Neural cell (in vitro differentiated cells): ENCODE measurements around the gene NGEF. TPM values are rescaled to one million over a fixed set of nuclear protein-coding genes. Genes with fewer than 3 reads are reported as not detected.

Experiments
- H2AFZ ChIP-seq: fragments of 200-600, 300-800 bp; sonication (generic), shearing (Covaris generic); 2 replicates; pipeline ENCODE4 v1.6.0; 2014; ENCODE audit warnings: low read depth, mild to moderate bottlenecking, antibody characterized with exemption, low read length, moderate library complexity
- H3F3A ChIP-seq: fragments of 200-600 bp; shearing (Covaris generic); 2 replicates; pipeline ENCODE4 v1.6.1; 2016; ENCODE audit warnings: mild to moderate bottlenecking, moderate library complexity, mixed read lengths, antibody characterized with exemption, low read length; ENCODE audit not compliant: insufficient read depth, poor library complexity, severe bottlenecking
- H3K27ac ChIP-seq: fragments of 200-600, 300-800 bp; sonication (generic), shearing (Covaris generic); 2 replicates; pipeline ENCODE4 v1.5.1; 2014; ENCODE audit warnings: mild to moderate bottlenecking, low read length, moderate library complexity
- H3K27me3 ChIP-seq: fragments of 300-800, 200-600 bp; sonication (generic), shearing (Covaris generic); 2 replicates; pipeline ENCODE4 v1.6.0; 2014; ENCODE audit warnings: mild to moderate bottlenecking, low read depth, low read length, moderate library complexity; ENCODE audit not compliant: insufficient read depth
- H3K36me3 ChIP-seq: fragments of 300-800, 200-600 bp; sonication (generic), shearing (Covaris generic); 2 replicates; pipeline ENCODE4 v1.5.1; 2014; ENCODE audit warnings: mild to moderate bottlenecking, antibody characterized with exemption, low read length, moderate library complexity; ENCODE audit not compliant: insufficient read depth
- H3K4me2 ChIP-seq: fragments of 300-800, 200-600 bp; sonication (generic), shearing (Covaris generic); 2 replicates; pipeline ENCODE4 v1.6.0; 2014; ENCODE audit warnings: mild to moderate bottlenecking, low read length
- H3K4me3 ChIP-seq: fragments of 300-800, 200-600 bp; sonication (generic), shearing (Covaris generic); 2 replicates; pipeline ENCODE4 v1.5.1; 2014; ENCODE audit warnings: mild to moderate bottlenecking, low read length, moderate library complexity
- H3K79me2 ChIP-seq: fragments of 200-600 bp; shearing (Covaris generic); replicated peaks from 2 replicates; pipeline ENCODE4 v1.6.0; 2014; ENCODE audit warnings: mild to moderate bottlenecking, low read length, moderate library complexity; ENCODE audit not compliant: insufficient read depth
- H3K9ac ChIP-seq: fragments of 300-800, 200-600 bp; sonication (generic), shearing (Covaris generic); 2 replicates; pipeline ENCODE4 v1.6.1; 2016; ENCODE audit warnings: mild to moderate bottlenecking, low read length, mixed read lengths
- H3K9me2 ChIP-seq: fragments of 200-600 bp; shearing (Covaris generic); 2 replicates; pipeline ENCODE4 v1.6.1; 2016; ENCODE audit warnings: mild to moderate bottlenecking, low read length, mixed read lengths; ENCODE audit not compliant: insufficient read depth
- H3K9me3 ChIP-seq: fragments of 200-600, 300-800 bp; sonication (generic), shearing (Covaris generic); 2 replicates; pipeline ENCODE4 v1.6.1; 2016; ENCODE audit warnings: mild to moderate bottlenecking, mixed run types, low read length, moderate library complexity, mixed read lengths
- H4K20me1 ChIP-seq: fragments of 200-600 bp; shearing (Covaris generic); 2 replicates; pipeline ENCODE4 v1.6.1; 2016; ENCODE audit warnings: mild to moderate bottlenecking, mixed run types; ENCODE audit not compliant: insufficient read depth
- CTCF ChIP-seq: fragments of 450-650 bp; IDR thresholded peaks from 2 replicates; pipeline ENCODE4 v1.5.1; 2014; ENCODE audit warnings: antibody characterized with exemption, mild to moderate bottlenecking, moderate library complexity; ENCODE audit not compliant: poor library complexity, severe bottlenecking
- EP300 ChIP-seq: fragments of 450-650 bp; conservative IDR thresholded peaks from 2 replicates; pipeline ENCODE4 v1.6.1; 2014; ENCODE audit warnings: antibody characterized with exemption, mild to moderate bottlenecking, moderate library complexity; ENCODE audit not compliant: poor library complexity, severe bottlenecking
- EZH2 ChIP-seq: fragments of 200-600, 300-800 bp; shearing (Covaris generic), sonication (generic); IDR thresholded peaks from 2 replicates; pipeline ENCODE4 v1.6.1; 2014; ENCODE audit warnings: antibody characterized with exemption, low read length, borderline replicate concordance, mild to moderate bottlenecking; ENCODE audit not compliant: insufficient read depth, poor library complexity, severe bottlenecking
- MXI1 ChIP-seq: fragments of 450-650 bp; conservative IDR thresholded peaks from 2 replicates; pipeline ENCODE4 v1.6.1; 2014; ENCODE audit warnings: antibody characterized with exemption, mild to moderate bottlenecking; ENCODE audit not compliant: poor library complexity, severe bottlenecking
- POLR2AphosphoS5 ChIP-seq: IDR thresholded peaks from 2 replicates; pipeline ENCODE4 v1.6.1; 2012
- RAD21 ChIP-seq: fragments of 450-650 bp; conservative IDR thresholded peaks from 2 replicates; pipeline ENCODE4 v1.6.1; 2014; ENCODE audit warnings: antibody characterized with exemption, mild to moderate bottlenecking, moderate library complexity
- REST ChIP-seq: IDR thresholded peaks from 2 replicates; pipeline ENCODE4 v1.6.1; 2012; ENCODE audit warnings: borderline replicate concordance
- SMC3 ChIP-seq: fragments of 450-650 bp; conservative IDR thresholded peaks from 2 replicates; pipeline ENCODE4 v1.6.1; 2014; ENCODE audit warnings: antibody characterized with exemption, mild to moderate bottlenecking, moderate library complexity; ENCODE audit not compliant: poor library complexity
- TAF1 ChIP-seq: IDR thresholded peaks from 2 replicates; pipeline ENCODE4 v1.6.1; 2012; ENCODE audit warnings: low read depth
- polyA plus RNA-seq: library from polyadenylated mRNA; depleted of rRNA; stranded (reverse); fragments of >200 nt; gene quantifications from 2 replicates; pipeline ENCODE4 v1.2.3, GENCODE V29; 2014

The NGEF gene
- polyA plus RNA-seq, 1 donor from 2014 or later = 5.2 TPM

GRCh38 chr2:232898592-232899543 is 114.2 kb downstream of the NGEF start:
- H3K9me3 ChIP-seq = no peaks in the 10 kb centered on the region
- TF ChIP-seq EZH2 = no peak
- TF ChIP-seq CTCF = no peak
- no peaks in the 10 kb centered on the region for H3K36me3 ChIP-seq
- no peak overlapping the region for H3K27ac ChIP-seq
- no peaks in the 10 kb centered on the region for H3F3A ChIP-seq
- H3K9me2 ChIP-seq = no peaks in the 10 kb centered on the region
- H3K27me3 ChIP-seq = no peaks in the 10 kb centered on the region
- no peak overlapping the region for H3K4me2 ChIP-seq
- no peak overlapping the region for H3K9ac ChIP-seq
- H3K4me3 ChIP-seq = no peak overlapping the region
- no peaks in the 10 kb centered on the region for H3K79me2 ChIP-seq
- no peak overlapping the region for H2AFZ ChIP-seq
- H4K20me1 ChIP-seq = no peaks in the 10 kb centered on the region

DNA sequence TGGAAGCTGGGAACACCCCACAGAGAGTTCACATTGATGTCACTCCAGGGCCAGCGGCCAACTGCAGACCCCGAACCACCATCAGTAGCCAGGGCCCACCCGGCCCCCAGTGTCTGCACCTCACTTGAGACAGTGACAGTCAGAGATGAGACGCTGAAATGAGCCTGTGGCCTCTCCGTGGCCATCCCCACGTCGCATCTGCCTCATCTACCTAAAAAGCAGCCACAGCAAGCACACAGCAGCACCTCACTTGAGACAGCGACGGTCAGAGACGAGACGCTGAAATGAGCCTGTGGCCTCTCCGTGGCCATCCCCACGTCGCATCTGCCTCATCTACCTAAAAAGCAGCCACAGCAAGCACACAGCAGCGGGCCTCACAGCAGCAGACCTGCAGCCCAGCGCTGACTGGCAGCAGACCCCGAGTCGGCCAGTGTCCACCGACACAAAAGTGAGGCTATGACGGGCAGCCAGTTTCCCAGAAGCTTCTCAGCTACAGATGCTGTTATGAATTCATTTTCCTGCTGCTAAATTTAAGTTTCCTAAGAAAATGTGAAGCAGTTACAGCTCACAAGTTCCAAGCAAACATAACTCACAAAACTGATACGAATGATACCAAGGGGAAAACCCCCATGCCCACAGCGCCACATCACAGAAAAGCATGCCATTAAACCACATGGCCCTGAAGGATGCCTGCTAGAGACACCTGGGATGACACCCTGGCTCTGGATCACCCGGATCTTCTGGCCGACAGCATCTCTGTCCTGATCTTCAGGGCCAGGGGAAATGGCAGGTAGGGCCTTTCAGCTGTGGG is 115.3 kb downstream of the NGEF start:
- no peaks in the 10 kb centered on the region for H3K9me2 ChIP-seq
- H3K36me3 ChIP-seq = no peaks in the 10 kb centered on the region
- no peak overlapping the region for H2AFZ ChIP-seq
- no peaks in the 10 kb centered on the region for H3K27me3 ChIP-seq
- H3K9me3 ChIP-seq = no peaks in the 10 kb centered on the region
- no peak overlapping the region for H3K4me3 ChIP-seq
- TF ChIP-seq REST (no peak), RAD21 (no peak), EP300 (no peak), MXI1 (no peak), TAF1 (no peak), POLR2AphosphoS5 (no peak), CTCF (no peak), SMC3 (no peak), EZH2 (no peak)
- no peak overlapping the region for H3K9ac ChIP-seq
- H4K20me1 ChIP-seq = no peaks in the 10 kb centered on the region
- no peak overlapping the region for H3K27ac ChIP-seq
- no peak overlapping the region for H3K4me2 ChIP-seq
- H3K79me2 ChIP-seq = no peaks in the 10 kb centered on the region
- H3F3A ChIP-seq = no peaks in the 10 kb centered on the region
